Stomach smooth muscle (tissue), 2 donors: ENCODE measurements around the gene LRRN2.
"Not testable (repeated sequence)": the region's sequence is repeated elsewhere in the genome, so short reads cannot be mapped to it uniquely, and the experiment has no call there.

Experiments
- H3K27ac ChIP-seq: one replicate; pipeline ENCODE4 v1.7.0; 2013; ENCODE audit warnings: mild to moderate bottlenecking, low read length, inconsistent platforms
- H3K27me3 ChIP-seq, 2 donors: one replicate each; pipeline ENCODE4 v1.7.0; 2013; ENCODE audit warnings: low read length in 2 of 2; ENCODE audit not compliant: insufficient read depth in 2 of 2, control insufficient read depth in 1 of 2
- H3K36me3 ChIP-seq, 2 donors: one replicate each; pipeline ENCODE4 v1.7.0; 2013; ENCODE audit warnings: low read length in 2 of 2; ENCODE audit not compliant: control insufficient read depth in 2 of 2, insufficient read depth in 2 of 2
- H3K4me1 ChIP-seq: one replicate; pipeline ENCODE4 v1.7.0; 2013; ENCODE audit warnings: low read length; ENCODE audit not compliant: control insufficient read depth, insufficient read depth
- H3K4me3 ChIP-seq, 2 donors: one replicate each; pipeline ENCODE4 v1.7.0; 2013; ENCODE audit warnings: low read length in 2 of 2
- H3K9ac ChIP-seq, 2 donors: one replicate each; pipeline ENCODE4 v1.7.0; 2013; ENCODE audit warnings: low read length in 2 of 2, mild to moderate bottlenecking in 1 of 2
- H3K9me3 ChIP-seq, 2 donors: one replicate each; pipeline ENCODE4 v1.7.0; 2013; ENCODE audit warnings: low read length in 2 of 2; ENCODE audit not compliant: control insufficient read depth in 2 of 2
- donor health status: healthy.
- donor health status: Pancreatic carcinoma.

Gene LRRN2

GRCh38 chr1:204574016-204574864 lies 111.3 kb downstream of the LRRN2 start:
- Histone ChIP-seq H3K4me3 (no peak overlapping the region), H3K9ac (no peak overlapping the region), H3K36me3 (no peaks in the 10 kb centered on the region), H3K9me3 (no peaks in the 10 kb centered on the region), H3K4me1 (peaks cover 5% of the 10 kb centered on the region), H3K27ac (no peak overlapping the region), H3K27me3 (no peaks in the 10 kb centered on the region)

- H3K9me3 ChIP-seq = no peaks in the 10 kb centered on the region
- H3K4me3 ChIP-seq = no peak overlapping the region
- H3K36me3 ChIP-seq = peaks cover under 1 to 2% of the 10 kb centered on the region in 2 donors
- H3K27me3 ChIP-seq = no peaks in the 10 kb centered on the region
- no peak overlapping the region for H3K27ac ChIP-seq
- H3K4me1 ChIP-seq = peaks cover 6% of the 10 kb centered on the region
- no peak overlapping the region for H3K9ac ChIP-seq
Measured at GRCh38 chr1:204572923-204573922, 112.3 kb downstream of the LRRN2 start.

- H3K27ac ChIP-seq = no peak overlapping the region
Measured at GRCh38 chr1:204571631-204572030, 113.9 kb downstream of the LRRN2 start.

GRCh38 chr1:204571128-204571527 lies 114.4 kb downstream of the LRRN2 start:
- Histone ChIP-seq H3K36me3 (peaks cover 2% of the 10 kb centered on the region in 2 donors), H3K4me1 (peaks cover 6% of the 10 kb centered on the region), H3K27me3 (no peaks in the 10 kb centered on the region), H3K4me3 (no peak overlapping the region), H3K27ac (no peak overlapping the region), H3K9me3 (no peaks in the 10 kb centered on the region), H3K9ac (no peak overlapping the region)

More at GRCh38 chr1:204571631-204572030, 113.9 kb downstream of the LRRN2 start:
- H3K9me3 ChIP-seq = no peaks in the 10 kb centered on the region
- peaks cover 2% of the 10 kb centered on the region in 2 donors for H3K36me3 ChIP-seq
- H3K4me1 ChIP-seq = peaks cover 6% of the 10 kb centered on the region
- H3K9ac ChIP-seq = no peak overlapping the region
- H3K27me3 ChIP-seq = no peaks in the 10 kb centered on the region
- no peak overlapping the region for H3K4me3 ChIP-seq

GRCh38 chr1:204570021-204570420 lies 115.5 kb downstream of the LRRN2 start:
- not testable (repeated sequence) for H3K4me1 ChIP-seq, H3K9me3 ChIP-seq, H3K36me3 ChIP-seq, H3K27me3 ChIP-seq, H3K27ac ChIP-seq, H3K9ac ChIP-seq, H3K4me3 ChIP-seq

- Histone ChIP-seq H3K9ac (no peak overlapping the region), H3K4me3 (no peak overlapping the region), H3K9me3 (no peaks in the 10 kb centered on the region), H3K36me3 (peaks cover 2 to 4% of the 10 kb centered on the region in 2 donors), H3K27me3 (no peaks in the 10 kb centered on the region), H3K27ac (no peak overlapping the region), H3K4me1 (peaks cover 4% of the 10 kb centered on the region)
Measured at GRCh38 chr1:204569478-204569877, 116.1 kb downstream of the LRRN2 start.

GRCh38 chr1:204568576-204569315 lies 116.8 kb downstream of the LRRN2 start:
- Histone ChIP-seq H3K9me3 (no peaks in the 10 kb centered on the region), H3K27ac (no peak overlapping the region), H3K4me1 (peaks cover 4% of the 10 kb centered on the region), H3K27me3 (no peaks in the 10 kb centered on the region), H3K4me3 (no peak overlapping the region), H3K9ac (no peak overlapping the region), H3K36me3 (peaks cover 2 to 4% of the 10 kb centered on the region in 2 donors)
